GM18858 (cell line): ENCODE results near the gene LRSAM1.

Experiments used
- ATAC-seq: cut with Tn5 transposase; IDR thresholded peaks from one replicate; pipeline ENCODE4 v1.9.1; 2021; ENCODE audit not compliant: unreplicated experiment

Gene LRSAM1

DNA sequence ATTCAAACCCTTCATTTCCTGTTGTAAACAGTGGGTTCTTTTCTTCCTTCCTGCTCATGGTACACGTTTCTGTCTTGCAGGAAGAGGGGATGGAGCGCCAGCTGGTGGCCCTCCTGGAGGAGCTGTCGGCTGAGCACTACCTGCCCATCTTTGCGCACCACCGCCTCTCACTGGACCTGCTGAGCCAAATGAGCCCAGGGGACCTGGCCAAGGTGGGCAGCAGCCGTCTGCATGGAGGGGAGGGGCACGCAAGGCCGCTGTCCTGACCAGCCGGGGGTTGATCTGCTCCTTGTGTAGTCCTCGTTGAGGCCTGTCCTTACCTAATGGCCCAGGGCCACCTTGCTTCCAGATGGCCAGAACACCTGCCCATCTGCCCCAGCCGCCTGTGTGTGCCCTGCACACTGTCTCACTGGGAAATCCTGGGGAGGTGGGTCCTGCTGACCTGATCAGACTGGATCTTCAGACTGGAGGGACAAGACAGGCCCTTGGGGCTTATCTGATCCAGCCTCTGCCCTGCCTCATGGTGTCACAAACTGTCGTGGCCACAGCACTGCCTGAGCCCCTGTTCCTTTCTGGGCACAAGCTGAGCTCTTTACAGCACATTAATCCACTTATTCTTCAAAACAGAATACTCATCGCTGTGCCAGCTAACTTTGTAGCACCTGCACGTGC, 44.7 kb downstream of the LRSAM1 start:
- no peak for ATAC-seq

DNA sequence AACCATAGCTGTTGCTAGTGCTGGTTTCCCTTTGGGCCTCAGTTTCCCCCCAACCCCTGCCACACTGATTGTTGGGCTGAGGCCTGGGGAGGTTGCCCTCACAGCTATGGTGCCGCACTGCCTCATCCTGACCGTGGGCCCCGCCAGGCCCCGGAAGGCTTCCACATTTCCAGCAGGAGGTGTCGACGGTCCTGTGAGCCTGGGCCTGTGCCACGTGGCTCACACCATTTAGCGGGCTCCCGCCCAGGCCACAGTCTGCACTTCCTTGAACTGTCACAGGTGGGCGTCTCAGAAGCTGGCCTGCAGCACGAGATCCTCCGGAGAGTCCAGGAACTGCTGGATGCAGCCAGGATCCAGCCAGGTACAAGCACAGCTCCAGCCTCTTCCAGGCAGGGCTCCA, 45.7 kb downstream of the LRSAM1 start:
- ATAC-seq: no peak

DNA sequence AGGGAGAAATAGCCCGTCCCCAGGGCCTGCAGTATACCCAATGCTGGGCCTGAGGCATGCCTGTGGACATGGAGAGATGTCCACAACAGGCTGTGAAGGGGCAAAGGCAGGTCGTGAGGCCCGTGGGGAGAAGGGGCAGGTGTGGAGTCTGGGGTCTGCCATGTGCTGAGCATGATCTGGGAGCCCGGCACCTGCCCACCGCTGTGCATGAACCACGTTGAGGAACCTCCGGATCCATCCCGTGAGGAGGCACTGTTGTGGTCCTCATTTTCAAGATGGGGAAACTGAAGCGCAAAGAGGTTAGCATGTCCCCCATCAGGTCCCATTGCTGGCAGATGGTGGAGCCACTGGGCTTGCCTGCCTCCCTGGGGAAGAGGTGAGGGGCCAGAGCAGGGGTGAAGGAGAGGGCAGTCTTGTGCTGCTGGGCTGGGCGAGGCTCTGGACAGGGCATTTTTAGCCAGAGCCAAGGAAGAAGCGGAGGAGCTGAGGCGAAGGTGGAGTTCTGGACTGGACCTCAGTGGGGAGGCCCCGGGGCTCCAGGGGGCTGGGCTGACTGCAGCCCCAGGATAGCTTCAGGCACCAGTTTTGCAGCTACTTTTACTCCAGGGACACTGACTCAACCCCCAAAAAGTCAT, 46.5 kb downstream of the LRSAM1 start:
- ATAC-seq: no peak

DNA sequence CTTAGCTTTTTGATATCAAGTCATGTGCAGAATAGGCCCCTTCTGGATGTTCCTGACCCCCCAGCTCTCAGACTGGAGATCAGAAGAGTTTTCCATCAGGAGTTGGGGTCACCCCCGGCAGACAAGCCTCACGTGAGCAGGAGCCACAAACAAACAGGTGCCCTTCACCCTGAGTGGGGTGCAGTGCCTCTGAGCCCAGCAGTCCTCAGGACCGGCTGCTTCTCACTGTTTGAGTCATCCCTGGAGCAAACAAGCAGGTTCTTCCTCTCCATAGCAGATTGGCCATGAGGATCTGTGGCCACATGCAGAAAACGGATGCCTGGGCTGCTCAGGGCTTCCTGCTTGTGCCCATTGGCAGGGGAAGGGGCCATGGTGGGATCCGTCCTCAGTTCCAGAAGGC, 47.0 kb downstream of the LRSAM1 start:
- ATAC-seq: no peak

DNA sequence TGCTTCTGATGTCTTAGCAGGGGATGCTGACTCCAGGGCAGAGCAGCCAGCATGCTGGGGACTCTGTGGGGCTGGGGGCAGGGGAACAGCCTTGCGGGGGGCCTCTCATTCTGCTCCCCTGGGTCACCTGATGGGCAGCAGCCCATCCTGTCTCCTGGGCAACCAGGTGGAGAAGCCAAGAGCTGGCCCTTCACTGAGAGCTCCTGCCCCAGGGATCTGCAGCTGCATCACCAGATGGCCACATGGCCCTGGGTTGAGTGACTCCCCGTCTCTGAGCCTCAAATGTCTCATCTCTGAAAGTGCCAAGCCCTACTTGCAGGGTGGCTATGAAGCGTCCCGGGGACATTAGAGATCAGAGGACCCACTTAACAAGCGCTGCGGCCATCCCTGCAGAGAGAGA, 49.1 kb downstream of the LRSAM1 start:
- ATAC-seq: no peak

DNA sequence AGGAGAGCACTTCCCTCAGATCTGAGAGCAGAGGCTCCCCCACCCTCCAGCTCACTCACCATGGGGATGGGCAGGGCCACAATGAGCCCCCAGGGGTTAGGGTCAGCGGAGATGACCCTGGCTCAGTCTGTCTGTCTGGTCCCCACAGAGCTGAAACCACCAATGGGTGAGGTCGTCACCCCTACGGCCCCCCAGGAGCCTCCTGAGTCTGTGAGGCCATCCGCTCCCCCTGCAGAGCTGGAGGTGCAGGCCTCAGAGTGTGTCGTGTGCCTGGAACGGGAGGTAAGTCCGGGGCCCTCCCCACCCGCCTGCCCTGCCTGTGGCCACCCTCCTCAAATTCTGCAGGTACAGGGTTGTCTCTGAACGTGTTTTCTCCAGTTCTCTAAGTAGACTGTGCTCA, 49.6 kb downstream of the LRSAM1 start:
- ATAC-seq: no peak

DNA sequence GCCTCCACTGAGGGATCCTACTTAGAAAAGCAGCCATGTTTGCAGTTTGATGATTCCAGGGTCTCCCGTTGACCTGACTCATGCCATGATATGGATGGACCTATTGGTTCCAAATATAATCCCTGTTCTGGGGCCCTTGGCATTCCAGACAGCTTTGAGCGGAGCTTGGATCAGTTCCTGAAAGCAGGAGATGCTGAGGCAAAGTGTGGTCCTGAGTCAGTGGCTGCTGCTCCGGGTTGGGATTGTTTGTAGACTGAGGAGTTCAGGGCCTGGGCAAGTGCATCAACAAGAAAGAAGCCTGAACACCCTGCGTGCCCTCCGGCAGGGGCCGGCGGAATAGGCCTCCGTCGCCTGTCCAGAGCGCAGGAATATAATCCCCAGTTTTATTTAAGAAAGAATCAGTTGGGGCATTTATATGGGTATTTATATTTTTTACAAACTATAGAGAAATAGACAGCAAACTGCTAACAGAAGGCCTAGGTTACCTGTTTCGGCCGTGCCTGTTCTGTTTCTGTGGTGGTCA, 50.6 kb downstream of the LRSAM1 start:
- no peak for ATAC-seq

DNA sequence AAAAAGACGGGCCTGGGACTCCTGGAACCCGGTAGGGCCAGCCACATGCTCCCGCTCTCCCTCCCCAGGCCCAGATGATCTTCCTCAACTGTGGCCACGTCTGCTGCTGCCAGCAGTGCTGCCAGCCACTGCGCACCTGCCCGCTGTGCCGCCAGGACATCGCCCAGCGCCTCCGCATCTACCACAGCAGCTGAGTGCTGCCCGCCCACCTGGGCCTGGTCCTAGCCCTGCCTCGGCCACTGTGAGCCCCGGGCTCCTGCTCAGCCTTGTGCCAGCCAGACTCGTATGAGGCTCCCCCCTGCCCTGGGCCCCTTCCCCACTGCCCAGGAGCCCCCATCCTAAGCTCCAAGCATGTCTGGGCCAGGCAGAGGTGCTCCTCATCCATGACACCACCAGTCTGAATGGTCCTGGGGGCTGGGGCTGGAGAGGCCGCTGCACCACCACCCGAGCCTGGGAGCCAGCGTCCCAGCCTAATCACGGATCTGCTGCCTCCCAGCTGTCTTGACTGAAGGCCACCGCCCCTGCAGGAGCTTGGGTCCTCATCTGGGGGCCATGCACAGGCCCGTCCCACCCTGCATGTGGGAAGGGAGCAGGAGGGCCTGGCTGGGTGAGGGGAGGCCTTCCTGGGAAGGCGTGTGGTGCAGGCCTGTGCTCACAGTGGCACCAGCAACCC, 51.5 kb downstream of the LRSAM1 start:
- no peak for ATAC-seq

DNA sequence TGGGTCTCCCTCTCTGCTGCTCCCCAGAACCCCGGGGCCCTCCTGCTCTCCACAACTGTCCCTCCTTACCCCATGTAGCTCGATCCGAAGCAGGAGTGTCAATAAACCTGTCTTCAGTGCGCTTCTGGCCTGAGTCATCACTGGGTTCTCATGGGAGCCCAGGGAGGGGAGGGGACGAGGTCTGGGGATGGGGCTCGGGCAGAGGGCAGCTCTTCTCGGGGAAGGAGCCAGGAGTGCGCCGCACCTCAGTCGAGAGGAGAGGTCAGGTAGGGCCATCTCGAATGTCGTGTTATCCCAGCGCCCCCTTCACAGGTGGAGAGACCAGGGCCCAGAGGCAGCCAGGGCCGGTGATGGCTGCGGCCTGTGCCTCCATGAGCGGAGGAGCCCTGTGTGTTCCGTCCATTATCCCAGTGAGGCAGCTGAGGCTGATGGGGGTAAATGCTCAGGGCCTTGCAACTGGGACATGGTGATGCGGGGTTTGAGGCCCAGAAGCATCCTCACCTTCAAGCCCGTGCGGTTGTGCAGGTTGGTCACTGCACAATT, 52.1 kb downstream of the LRSAM1 start:
- no peak for ATAC-seq

DNA sequence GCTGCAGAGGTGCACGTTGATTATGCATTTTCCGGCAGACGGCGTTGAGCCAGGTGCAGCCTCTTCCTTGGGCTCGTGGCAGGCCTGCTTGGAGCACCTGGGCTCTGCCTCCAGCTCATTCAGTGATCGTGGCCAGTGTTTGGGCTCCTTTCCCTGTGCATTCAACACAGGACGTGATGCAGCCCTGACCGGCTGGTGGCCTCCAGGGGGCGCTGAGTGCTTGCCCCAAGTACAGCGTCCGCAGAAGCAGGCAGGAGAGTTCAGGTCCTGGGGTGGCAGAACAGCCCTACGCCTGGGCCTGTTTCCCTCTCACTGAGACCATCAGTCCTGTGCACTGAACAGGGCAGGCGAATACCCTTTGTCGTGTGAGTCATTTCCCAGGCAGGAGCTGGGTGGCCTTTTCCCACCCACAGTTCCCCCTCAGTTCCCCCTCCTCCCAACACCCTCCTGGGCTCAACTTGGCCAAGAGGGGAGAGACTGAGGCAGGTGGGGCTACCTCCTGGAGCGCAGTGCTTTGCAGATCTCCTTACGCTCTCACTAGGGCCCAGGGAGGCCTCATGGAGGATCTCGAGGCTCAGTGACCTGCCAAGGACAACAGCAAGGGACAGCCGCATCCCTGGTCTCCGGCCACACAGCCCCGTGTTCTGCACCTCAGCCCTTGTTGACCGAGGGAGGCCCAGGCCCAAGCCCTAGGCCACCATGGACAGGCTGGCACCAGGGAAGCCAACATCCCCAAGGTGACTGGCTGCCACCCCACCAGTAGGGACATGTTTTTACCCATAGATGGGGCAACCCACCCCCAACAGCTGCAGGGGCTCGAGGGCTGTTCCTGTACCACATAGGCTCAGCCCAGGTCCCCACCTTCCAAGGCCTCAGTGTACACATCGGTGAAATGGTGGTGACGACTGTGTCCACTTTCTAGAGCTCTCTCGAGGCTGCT, 52.9 kb downstream of the LRSAM1 start:
- ATAC-seq: no peak

DNA sequence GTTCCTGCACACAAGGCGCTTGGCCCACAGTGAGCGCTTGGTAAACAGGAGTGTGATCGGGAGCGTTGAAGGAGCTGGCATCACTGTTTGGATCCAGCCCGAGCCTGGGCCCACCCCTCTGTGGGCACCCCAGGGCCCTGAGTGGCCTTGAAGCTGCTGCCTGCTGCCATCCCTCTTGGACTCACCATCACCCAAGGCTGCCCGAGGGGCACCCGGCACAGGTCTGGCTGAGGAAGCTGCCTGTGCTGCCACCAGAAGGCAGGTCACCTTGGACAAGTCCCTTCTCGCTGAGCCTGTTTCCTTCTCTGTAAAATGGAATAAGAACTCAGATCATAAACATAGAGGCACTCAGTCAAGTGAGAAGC, 53.6 kb downstream of the LRSAM1 start:
- no peak for ATAC-seq

DNA sequence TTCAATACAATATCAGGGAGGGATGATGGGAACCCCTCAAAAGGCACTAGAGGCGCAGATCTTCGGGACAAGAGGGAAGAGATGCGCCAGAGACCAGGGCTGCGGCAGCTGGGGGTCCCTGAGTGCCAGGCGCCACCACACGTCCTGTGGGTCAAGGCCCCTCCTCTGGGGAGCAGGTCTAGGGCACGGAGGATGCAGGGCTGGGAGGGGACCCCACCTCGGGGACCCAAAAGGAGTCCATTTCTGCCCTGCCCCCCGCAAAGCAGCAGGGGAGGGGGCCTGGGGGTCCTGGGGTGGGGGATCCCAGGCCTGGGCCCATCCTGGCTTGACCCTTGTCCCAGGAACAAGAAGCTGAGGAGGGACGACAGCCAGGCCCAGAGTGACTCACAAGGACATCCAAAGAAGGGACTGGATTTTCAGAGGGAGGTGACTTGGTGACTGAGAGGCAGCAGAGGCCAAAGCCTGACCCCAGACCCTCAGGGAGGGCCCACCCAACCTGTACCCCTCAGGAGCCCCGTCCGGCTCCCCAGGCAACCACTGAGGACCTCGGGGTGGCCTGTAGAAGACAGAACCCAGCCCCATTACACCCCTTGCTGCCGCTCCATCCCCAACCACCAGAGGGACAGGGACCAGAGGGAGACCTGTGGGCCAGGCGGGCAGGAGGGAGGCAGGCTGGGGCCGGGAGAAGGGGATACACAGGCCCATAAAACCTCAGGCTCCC, 54.2 kb downstream of the LRSAM1 start:
- ATAC-seq: no peak

DNA sequence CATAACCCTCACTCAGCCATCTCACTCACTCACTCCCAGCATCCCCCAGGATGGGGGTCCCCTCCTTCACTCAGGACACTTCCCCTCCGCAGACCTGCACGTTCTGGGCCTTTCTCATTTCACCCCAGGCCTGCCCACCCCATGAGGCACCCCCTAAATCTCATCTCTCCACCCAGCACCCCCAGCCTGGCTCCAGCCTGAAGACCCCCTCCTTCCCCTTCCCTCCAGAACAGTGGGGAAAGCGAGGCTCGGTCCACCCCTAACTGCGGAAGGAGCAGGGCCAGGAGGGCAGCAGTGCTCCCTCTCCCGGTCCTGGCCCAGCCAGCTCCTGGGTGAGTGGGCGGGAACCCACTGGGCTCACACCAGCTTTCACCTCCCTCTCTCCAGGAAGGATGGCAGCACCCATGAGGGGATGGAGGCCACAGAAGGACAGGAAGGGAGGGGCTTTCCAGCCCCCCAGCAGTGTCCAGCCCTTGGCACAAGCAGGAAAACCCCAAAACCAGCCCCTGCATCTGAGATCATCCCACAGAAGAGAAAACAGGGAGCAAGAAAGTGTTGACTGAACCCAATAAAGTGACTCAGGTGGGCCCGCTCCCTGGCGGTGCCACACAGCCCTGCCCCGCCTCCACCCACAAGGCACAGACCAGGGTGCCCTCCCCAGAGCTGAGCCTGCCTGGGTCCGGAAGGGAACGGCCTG, 55.0 kb downstream of the LRSAM1 start:
- no peak for ATAC-seq

DNA sequence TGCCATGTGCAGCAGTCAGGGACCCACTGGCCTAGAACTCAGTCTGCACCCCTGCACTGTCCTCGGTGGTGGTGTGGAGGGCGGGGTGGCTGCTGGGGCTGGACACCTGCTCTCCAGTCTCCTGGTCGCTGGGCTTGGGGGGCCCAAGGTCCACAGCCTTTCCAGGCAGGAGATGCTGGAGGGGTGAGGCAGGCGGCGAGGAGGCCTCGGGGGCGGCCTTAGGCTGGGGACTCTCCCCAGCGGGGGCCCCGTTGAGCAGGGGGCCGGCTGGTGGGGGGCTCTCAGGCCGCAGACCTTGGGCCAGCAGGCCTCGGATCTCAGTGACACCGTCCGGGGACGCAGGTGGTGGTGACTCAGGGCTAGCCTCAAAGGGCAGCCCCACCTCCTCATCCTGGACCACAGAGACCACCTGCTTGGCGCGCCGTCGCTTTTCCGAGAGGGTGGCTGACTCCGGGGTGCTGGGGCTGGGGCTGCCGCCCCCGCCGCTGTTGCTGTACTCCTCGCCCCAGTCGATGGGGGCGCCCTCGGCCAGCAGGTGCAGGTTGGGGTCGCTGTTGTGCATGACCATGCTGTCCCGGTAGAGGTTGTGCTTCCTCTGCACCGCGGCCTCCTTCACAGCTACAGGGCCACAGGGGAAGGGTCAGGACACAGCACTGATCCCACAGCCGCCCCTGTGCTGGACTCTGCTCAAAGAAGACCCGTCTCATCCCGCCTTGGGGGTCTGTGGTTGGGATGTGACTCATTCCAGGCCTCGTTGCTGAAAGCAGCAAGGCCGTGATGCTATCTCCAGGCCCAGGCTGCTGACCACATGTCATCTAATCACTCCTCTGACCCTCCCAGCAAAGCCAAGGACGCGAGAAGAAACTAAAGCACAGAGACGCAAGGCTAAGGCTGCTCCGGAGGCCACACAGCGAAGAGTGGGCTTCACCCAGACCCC, 55.8 kb downstream of the LRSAM1 start:
- ATAC-seq: no peak

DNA sequence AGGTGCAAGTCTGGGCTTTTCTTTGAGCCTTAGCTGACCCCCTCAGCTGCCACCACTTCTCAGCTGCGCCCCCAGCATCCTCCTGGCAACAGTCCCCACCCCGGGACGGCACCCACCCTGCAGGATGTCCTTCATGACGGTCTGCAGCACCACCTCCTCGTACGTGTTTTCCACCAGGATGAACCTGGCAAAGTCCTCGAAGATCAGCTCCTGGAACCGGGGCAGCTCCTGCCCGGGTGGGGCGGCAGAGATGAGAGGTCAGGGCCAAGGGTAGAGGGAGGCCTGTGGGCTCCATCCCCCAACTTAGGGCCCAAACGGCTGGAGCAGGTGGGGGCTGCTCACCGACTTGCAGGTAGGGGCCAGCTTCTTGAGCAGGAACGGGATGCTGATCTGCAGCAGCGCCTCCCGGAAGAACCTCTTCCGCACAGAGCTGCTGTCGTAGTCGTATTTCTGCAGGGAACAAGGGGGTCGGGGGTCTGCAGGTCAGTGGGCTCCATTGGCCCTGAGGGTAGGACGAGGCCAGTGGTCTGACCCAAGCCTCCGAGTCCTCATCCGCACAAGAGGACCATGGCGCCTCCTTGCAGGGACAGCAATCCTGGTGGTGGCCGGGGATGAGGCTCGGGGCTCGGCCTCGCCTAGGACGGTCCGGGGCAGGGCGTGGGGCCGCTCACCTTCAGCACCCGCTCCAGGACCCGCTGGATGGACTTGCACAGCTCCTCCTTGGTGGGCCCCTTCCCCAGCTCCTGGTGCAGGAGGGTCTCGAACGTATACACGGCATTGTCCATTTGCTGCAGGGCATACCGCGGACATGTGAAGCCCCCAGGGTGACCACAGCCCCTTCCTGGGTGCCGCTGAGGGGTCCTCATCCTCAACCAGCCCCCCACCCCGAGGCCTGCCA, 56.7 kb downstream of the LRSAM1 start:
- no peak for ATAC-seq

DNA sequence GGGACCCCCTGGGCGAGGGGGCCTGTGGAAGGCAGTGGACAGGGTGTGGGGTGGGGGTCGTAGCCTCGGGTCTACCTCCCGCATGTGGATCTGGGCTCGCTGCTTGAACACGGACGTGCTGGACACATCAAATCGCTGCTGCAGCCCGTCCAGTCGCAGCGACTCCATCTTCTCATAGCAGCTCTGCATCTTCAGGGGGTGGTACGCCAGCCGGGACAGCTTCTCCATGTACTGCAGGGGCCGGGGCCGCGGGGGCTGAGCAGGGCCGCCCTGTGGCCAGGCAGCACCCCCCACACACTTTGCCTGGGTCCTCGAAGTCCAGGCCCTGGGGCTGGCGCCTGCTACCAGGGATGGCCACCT, 57.6 kb downstream of the LRSAM1 start:
- ATAC-seq: no peak

DNA sequence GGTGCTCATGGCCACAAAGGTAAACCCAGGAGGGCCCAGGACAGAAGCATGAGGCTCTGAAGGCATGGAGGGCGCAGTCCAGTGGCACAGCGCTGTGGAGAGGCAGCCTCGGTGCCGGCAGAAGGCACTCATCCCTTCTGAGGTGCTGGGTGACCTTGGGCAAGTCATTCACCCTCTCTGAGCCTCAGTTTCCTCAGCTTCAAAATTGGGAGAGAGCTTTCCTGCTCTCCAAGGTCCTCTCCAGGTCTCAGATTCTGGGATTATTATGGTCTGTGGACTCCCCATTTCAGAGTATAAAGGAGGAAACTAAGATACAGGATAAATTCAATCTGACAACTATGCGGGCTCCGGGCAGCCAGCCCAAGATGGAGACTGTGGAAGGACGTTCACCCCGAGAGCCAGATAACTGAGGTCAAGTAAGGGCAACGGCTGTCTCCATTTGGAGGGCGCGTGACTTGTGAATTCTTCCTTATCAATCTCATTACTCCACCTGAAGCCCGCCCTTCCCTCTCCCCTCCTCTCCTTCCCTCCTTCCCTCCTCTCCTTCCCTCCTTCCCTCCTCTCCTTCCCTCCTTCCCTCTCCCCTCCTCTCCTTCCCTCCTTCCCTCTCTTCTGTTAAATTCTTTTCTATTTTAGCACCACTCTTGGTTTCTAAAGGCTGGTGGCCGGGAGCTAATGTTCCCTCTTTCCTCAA, 58.1 kb downstream of the LRSAM1 start:
- no peak for ATAC-seq
